Sciatic nerve (tissue), 2 donors: ENCODE measurements around the gene IQCK. TPM values are rescaled to one million over a fixed set of nuclear protein-coding genes. Genes with fewer than 3 reads are reported as not detected.

Experiments used
- ATAC-seq: fragments of 200-7000 bp; cut with Tn5 transposase; one replicate; pipeline ENCODE4 v1.9.1; 2020; ENCODE audit warnings: mild to moderate bottlenecking, moderate library complexity
- DNase-seq: peaks from one replicate; pipeline ENCODE4 v3.0.0-alpha.2; 2020; ENCODE audit warnings: low spot score
- intact Hi-C: fragments of 100-400 bp; cut with DNase I; formaldehyde crosslinking; loops from one replicate; pipeline ENCODE4 v1.14.2; 2022
- total RNA-seq: library from RNA; stranded (reverse); fragmentation: NEBNext Ultra II Directional; extraction: Animal tissue kit (Norgen Biotek cat#: 25700); gene quantifications from one replicate; pipeline ENCODE4 v1.2.1, GENCODE V29; 2021
- donor health status: DM: no; HTN: no; CAD: no.
- donor health status: DM: no; HTN: no; CAD: no.

IQCK gene
- total RNA-seq, 1 donor from 2014 or later = 24.5 TPM

DNA sequence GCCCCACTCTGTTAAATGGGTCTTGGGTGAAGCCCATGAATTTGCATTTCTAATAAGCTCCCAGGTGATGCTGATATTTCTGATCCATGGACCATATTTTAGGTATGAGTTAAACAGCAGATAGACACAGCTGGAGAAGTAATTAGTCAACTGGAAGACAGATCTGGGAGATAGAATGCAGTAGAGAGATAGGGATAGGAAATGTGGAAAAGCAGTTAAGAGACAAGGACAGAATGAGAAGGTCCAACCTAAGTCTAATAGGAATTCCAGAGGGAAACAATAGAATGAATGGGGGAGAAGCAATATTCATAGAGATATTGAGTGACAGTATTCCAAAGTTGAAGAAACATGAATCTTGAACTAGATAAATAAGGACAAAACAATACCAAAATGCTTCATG lies 94.9 kb downstream of the IQCK start:
- no peak for ATAC-seq
- no peak for DNase-seq
- intact Hi-C loops = no loop called here

DNA sequence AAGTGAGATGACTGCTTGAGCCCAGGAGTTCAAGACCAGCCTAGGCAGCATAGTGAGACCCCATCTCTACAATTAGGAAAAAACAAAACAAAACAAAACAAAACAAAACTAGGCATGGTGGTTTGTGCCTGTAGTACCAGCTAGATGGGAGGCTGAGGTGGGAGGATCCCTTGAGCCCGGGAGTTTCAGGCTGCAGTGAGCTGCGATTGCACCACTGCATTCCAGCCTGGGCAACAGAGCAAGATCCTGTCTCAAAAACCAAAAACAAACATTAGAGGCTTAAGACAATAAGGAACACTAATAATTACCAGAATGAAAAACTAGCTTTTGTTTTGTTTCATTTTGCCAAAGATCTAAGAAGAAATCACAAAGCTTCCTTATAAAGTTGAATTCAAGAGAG lies 97.3 kb downstream of the IQCK start:
- no peak for DNase-seq
- intact Hi-C loops = no loop called here
- ATAC-seq = no peak

DNA sequence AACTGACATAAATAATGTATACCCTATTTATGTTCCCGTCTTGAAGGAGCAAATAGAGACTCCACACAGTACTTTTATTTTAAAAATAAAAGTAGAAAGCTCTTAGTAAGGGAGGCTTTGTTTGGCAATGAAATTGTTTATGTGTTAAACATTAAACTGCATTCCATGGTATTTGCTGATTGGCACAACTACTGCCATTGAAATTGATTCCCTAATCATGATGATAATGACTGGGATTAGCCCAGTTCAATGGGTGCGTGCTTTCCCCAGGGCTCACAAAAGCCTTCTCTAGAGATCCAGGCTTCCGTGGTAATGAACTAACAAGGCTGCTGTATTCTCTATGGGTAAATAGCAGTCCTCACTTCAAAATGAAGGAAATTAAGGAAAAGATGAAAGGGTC lies 99.1 kb downstream of the IQCK start:
- ATAC-seq = no peak
- no peak for DNase-seq
- intact Hi-C loops = no loop called here

DNA sequence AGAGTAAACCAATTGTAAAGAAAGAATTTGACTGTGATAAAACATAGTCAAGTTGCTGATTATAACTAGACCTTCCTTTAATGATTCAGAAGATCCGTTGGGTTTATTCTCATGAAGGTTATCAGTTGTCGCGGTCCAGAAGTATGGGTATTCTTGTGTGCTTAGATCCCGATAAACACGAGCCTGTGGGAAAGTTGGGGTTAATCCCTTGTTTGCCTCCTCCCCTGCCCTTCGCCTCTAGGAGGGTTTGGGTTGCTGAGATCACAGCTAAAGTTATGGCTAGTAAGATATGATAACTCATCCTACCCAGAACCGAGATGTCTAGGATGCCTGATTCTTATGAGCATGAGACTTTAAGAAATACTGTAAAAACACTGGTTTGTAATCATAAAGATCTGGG lies 99.8 kb downstream of the IQCK start:
- ATAC-seq (no peak), DNase-seq (no peak)
- intact Hi-C loops = no loop called here

DNA sequence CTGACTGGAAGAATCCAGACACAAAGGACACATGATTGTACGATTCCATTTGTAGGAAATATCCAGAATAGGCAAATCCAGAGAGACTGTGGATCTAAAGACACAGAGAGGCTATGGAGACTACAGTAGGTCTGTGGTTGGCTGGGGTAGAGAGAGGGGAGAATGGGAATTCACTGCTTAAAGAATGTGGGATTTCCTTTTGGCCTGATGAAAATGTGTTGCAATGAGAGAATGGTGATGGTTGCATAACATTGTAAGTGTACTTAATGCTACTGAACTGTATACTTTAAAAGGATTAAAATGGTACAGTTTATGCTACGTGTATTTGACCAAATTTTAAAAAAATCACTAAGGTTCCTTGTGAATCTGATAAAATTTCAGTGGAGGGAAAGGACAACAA lies 104.5 kb downstream of the IQCK start:
- no peak for ATAC-seq
- intact Hi-C loops = no loop called here

DNA sequence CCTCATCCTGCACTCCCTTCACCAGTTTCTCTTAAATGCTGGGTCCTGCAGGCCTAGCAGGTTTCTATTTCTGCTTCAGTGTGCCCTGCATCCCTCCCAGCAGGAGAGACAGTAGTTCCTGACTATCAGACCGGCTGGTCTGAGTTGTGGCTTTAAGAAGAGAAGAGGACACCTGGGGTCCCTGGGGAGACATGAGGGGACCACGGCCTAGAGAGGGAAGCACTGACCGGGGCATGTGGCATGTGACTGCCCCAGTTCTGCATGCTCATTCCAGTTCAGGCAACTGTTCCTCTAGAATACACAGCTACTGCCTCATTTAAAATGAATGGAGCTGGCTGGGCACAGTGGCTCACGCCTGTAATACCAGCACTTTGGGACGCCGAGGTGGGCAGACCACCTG lies 105.3 kb downstream of the IQCK start:
- no peak for ATAC-seq
- intact Hi-C loops = no loop called here
- no peak for DNase-seq

More for the DNA sequence above, 104.5 kb downstream of the IQCK start:
- no peak for DNase-seq

DNA sequence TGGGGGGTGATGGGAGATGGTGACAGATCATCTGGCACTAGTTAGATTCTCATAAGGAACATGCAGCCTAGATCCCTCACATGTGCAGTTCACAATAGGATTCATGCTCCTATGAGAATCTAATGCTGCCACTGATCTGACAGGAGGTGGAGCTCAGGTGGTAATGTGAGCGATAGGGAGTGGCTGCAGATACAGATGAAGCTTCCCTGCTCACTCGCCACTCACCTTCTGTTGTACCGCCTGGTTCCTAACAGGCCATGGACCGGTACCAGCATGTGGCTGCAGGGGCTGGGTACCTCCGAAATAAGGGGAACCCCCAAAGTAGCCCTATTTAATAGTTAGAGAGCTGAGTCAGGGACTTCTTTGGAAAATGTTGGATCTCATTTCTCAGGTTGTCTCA lies 106.1 kb downstream of the IQCK start:
- ATAC-seq = no peak
- no peak for DNase-seq
- intact Hi-C loops = no loop called here

DNA sequence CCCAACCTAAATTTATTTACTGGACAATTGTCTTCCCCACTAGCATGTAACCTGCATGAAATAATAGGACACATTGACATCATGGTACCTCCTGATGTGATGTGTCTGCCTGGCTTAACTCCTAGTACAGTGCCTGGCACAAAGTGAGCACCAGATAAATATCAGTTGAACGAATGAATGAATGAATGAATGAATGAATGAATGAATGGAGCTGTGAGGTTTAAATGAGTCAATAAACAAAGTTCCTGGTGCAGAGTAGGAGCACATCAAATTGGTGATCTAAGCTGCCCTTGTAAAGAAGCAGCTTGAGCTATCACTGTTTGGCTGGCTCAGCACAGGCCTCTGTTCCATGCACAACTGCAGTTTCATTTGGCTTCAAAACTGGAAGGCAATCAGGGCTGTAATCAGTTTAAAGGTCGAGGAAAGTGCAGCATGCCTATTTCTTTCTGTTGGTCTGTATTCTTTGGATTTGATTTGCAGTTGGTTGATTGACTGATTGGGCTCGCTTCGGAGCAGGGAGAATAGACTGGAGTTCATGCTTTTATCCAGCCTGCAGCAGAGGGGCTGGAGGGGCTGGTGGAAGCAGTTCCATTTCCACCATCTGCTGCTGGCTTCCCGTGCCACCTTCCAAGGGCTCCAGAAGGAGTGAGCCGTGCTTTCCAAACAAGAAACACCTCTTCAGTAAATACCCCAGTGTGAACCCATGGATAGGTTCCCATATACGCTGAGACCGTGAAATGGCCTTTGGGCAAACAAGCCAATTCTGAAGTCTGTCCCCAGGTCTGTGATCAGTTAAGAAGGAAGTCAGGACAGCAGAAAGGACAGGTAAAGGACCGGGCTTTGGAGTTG lies 112.0 kb downstream of the IQCK start:
- intact Hi-C loops = no loop called here
- ATAC-seq = no peak
- no peak for DNase-seq

DNA sequence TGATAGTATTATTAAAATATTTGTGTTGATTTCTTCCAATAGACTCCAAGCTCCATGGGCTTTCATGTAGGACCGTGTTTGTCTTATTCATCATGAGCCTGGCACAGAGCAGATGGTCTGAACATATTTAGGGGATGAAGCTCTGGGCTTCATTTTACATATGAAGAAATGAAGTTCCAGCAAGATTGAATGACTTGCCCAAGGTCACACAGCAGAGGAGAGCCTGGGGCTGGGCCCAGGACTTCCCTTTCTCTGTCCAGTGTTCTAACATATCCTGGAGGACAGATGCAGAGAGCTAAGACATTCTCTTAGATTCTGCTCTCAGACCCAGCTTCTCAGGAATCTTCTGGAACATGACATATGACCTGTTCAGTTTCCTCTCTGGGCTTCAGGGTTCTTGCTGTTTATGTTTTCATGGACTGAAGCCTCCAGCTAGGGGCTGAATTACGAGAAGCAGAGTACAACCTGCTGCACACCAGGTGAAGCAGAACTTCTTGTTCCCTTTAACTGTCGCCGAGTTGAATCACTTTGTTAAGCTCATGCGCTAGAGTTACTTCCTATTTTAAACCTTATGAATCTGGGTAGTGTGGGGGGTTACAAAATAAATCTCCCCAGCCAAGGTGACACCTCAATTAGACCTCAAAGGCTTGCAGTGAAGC lies 113.0 kb downstream of the IQCK start:
- no peak for DNase-seq
- ATAC-seq = no peak
- intact Hi-C loops = no loop called here

DNA sequence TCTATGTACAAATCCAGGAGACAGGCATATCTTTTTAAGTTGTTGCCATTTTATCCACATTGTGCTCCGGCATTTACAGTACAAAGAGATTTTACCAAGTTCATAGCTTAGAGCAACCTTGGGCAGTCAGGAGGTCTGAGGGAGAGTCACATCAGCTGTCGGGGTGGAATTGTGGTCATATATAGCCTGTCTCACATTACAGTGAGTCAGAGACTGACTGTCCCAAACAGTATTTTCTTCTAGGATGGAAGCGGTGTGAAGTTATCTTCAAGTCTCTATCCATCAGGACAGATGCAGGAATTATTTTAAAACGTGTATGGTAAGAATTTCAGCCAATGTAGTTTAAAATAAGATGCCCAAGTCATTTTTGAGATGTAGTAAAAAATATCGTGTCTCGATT lies 113.6 kb downstream of the IQCK start:
- ATAC-seq = no peak
- DNase-seq = no peak
- intact Hi-C loops = no loop called here

DNA sequence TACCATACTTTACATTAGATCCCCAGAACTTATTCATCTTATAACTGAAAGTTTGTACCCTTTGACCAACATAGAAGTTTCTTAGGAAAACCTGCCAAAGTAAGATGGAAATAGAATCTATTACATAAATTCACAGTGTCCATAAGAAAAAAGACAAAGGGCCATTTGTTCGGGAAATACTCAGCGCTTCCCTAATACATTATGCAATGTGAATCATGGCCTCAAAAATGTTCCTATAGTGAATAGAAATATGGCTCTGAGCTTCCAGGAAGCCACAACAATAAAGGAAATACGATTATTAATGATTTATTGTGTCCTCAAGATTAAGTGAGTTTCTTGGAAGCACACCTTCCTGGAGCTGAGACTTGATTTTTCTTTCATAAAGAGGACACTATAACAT lies 115.1 kb downstream of the IQCK start:
- no peak for ATAC-seq
- DNase-seq = no peak
- intact Hi-C loops = no loop called here

DNA sequence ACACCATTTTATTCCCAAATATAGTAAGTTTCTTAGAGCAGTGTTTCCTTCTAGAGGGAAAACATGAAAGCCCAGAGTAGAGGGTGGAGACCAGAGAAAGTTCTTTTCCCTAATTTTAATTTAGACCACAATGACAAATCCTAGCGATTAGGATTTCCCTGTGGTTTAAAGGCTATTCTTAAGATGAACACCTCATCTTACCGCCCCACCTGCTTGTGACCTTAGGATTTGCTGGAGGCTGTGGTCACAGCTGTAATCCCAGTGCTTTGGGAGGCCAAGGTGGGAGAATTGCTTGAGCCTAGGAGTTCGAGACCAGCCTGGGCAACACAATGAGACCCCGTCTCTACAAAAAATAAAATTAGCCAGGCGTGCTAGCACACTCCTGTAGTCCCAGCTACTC lies 115.5 kb downstream of the IQCK start:
- no peak for DNase-seq
- intact Hi-C loops = no loop called here
- no peak for ATAC-seq

DNA sequence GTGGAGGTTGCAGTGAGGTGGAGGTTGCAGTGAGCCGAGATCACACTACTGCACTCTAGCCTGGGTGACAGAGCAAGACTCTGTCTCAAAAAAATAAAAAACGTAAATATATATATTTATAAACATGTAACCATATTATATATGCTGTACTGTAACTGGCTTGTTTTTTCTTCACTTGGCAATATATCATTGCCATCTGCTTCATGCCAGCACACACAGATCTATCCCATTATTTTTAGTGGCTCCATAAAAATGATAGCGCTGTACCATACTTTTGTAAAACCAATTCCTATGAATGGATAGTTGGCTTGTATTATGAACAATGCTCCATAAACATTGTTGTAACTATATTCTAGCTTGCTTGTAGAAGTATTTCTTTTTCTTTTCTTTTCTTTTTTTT lies 117.1 kb downstream of the IQCK start:
- intact Hi-C loops = no loop called here
- DNase-seq (no peak), ATAC-seq (no peak)

DNA sequence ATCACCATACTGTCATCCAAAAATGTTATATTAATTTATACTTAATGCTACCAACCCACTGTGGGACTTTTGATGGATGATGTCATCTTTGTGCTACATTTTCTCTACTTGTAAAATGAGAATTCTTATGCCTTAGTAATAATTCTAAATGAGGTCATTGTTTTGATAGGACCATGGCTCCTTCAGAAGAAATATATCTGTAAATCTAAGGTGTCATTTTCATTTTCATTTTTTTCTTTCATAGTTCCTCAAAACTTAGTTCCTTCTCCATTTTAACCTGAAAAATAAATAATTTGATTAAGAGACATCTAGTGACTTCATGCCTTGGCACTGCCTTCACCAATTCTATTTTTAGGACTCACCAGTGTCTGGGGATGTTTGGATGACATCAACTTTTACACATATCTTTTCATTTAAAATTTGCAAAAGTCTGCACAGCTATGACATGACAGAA lies 117.9 kb downstream of the IQCK start:
- intact Hi-C loops = no loop called here
- ATAC-seq = no peak
- no peak for DNase-seq

DNA sequence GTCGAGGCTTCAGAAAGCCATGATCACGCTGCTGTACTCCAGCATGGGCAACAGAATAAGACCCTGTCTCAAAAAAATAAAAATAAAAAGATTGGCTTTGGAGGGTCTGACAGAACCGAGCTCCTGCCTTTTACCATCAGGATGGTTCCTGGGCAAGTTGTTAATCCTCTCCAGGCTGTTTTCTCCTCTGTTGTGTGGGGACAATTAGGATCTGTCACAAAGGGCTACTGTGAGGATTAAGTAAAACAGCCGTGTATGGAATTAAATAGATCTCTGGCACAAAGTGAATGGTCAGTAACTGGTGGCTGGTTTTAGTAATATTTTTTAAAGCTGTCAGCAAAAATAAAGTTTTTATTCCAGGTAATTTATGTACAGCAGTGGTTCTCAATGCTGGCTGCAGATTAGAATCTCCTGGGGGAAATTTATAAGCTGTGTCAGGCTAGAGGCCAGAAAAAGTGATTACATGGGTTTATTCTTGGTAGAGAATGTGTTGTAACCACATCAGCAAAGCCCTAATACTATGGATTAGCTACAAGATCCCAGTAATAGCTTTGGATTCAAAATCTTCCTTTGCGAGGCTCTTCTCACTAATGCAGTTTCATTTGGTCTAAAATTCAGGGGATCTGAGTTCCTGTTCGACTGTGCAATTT lies 119.4 kb downstream of the IQCK start:
- DNase-seq = no peak
- intact Hi-C loops = no loop called here
- ATAC-seq = no peak

DNA sequence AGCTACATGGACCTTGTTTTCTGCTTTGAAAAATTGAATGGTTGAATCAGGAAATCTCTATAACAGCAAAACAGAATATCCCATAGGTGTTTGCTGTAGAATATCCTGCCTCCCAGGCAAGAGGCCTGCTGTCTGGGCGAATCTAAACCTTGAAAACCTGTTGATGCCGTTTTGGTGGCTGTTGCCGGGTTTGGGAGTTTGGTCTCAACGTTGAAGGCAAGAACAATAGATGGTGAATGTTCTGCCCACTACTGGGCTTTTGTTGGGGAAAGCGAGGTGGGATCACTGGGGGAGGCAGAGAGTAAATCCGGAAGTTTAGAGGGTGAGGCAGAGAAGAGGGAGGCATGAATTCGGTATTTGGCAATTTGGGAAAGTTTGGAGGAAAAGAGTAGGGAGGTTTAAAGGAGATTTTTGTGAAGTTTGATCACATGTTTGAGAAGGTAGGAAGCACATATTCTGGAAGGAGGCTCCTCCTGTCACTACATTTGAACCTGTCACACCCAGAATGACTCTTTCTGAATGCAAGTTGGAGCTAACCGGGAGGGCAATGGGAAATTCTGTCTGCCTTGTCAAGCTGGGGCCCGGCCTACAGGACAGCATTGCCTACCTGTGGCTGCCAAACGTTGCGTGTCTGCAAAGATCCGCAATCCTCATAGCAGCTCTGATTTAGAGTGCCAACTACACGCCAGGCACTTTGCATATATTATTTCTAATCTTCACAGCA lies 120.1 kb downstream of the IQCK start:
- DNase-seq = no peak
- intact Hi-C loops = no loop called here
- ATAC-seq = no peak

DNA sequence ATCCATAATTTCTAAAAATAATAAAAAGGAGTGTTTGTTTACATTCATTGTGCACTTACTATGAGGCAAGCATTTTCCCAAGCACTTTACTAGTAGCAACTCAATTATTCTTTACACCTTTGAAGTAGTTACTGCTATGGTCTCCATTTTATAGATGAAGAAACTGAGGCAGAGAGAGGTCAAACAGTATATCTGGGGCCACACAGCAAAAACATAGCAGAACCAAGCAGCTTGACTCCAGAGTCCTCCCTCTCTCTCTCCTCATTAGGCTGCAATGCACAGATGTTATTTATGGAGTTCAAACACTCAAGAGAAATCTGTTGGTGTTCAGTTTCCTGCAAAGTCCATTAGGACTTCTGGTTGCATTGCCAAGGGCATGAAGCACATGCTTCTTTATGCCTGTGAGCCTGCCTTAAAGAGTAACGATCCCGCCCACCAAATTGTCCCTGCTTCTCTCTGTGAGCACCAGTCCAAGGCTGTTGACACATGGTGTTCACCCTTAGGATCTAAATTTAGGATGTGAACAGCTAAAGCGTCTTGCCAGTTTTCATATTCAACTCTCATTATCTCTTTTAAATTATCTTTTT lies 122.5 kb downstream of the IQCK start:
- no peak for ATAC-seq
- intact Hi-C loops = no loop called here
- DNase-seq = no peak

DNA sequence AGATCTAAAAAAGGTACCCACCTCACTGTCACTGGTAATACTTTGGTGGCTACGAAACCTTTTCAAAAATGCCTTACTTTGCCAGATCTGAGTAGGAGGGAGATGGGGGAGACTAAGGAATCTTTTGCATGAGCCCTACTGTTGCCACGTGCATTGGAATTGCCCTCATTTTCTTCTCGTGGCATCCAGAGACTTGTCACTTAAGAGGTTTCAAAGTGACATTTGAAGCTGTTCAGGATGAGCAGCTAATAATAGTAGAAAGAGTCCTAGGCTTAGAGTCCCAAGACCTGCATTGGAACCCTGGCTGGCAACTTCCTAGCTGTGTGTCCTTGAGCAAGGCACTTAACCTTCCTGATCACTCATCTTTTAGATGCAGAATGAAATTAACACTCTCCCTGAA lies 123.1 kb downstream of the IQCK start:
- intact Hi-C loops = no loop called here
- ATAC-seq (no peak), DNase-seq (no peak)

DNA sequence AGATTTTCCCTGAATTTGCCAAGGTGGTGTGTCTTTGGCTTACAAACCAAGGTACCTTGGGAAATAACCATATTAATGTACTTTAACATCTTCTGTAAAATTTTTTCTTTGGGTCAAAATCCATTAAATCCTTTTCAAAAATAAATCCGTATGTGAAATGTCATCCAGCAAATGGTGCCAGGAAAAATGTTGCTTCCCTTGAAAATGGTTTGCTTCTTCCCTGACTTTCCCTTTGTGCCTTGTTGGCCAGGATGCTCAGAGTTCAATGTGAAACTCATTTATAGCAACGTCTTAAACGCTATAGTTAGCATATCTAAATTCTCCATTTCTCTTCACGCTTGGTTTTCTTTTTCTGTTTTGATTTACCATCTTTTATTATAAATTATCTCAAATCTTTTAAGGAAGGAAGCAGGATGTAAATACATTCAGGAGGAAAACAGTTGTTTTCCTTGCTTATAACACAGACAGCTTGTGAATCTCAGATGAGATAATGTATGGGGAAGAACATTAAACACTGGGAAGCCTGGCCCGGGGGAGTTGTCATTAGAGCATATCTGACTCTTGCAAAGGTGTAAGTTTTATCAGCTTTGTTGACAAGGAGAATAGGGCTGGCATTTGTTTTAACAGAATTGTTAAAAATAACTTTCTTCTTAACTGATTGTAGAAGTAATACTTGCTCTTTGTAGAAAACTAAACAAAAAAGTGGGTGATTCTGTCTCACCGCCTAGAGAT lies 124.5 kb downstream of the IQCK start:
- DNase-seq = no peak
- ATAC-seq = no peak
- intact Hi-C loops = no loop called here
